Activated T-helper 1 cell treated with Interleukin-2 at 50 U/mL for 16 hours (primary cell): Measurements from ENCODE around the gene EHD3.

Experiments used
- DNase-seq: peaks from one replicate; pipeline ENCODE4 v3.0.0-alpha.2; 2020; ENCODE audit warnings: low read depth

EHD3 gene

GRCh38 chr2:31213601-31214443 is 20.1 kb upstream of the EHD3 start:
- no peak for DNase-seq

GRCh38 chr2:31214444-31214915 is 19.5 kb upstream of the EHD3 start:
- no peak for DNase-seq

- DNase-seq = no peak
These were observed 17.2 kb upstream of the EHD3 start for GRCh38 chr2:31216734-31217133.

DNA sequence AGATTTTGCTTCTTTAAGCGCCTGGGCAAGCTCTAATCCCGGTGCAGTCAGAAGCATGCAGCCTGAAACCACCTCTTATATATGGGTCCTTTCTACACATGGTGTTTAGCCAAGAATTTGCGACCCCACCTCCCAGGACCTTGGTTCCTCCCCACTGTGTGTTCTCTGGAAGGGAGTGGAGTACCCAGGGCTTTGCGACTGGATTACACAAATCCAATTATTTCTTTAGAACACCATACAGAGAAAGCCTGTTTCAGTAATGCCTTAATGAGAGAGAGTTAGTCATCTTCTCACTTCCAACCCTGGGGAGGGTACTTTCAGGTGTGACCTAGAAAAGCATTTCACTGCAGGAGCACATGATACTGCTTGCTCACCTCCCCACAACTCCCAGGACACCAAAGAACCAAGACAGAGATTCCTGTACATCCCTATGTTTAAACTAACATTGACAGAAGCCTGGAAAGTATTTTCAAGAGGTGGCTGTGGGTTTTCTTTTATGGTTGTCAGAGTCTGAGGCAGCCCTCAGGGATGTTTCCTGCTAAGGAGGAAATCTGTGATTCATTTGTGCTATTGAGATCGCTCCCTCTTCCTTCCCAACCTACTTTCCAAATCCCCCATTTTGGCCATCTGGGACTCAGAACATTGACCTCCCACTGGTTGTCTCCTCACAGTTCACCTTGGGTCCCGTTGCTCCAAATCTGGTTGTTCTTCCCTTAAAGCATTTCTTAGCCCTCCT is 16.3 kb upstream of the EHD3 start, which contains the start of gene CAPN14:
Gene CAPN14, minus strand, starts transcription at position 51 of the 736 bp plus-strand sequence. CDS start 12,068 bp downstream, outside the sequence.
- no peak for DNase-seq

DNA sequence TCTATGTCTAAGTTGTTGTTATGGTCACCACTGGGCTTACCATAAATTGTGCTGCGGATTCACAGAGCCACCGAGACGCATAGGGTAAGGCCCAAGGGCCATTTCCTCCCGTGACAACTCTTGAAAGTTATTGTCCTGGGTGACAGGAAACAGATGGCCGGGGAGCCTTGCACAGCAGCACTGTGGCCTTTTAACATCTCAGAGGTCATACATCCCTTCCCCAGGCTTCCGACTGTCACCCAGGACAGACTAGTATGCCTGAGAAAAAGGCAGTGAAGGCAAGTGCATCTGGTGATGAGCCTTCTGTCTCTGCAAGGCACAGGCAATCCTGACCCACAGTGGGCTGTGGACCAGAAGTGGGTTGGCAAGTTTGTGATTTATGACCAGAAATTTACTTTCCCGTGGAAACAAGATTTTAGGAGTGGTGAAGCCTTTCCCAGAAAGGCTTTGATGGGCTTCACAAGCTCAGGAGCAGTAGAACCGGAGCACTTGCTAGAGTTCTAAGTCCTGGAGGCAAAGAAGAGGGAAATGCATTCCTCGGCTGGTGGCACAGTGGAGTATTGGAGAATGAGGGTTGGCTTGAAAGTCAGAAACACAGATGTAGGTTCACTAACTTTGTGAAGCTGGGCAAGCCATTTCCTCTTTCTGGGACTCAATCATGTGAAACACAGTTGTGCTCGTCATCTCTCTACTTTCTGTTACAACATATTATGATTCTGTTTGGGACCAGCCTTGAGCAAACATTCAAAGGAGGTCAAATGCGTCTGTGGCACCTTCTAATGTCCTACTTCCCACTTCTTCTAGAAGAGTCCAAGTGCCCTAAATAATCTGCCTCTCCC is 14.6 kb upstream of the EHD3 start:
- DNase-seq = no peak

GRCh38 chr2:31221544-31221943 is 12.4 kb upstream of the EHD3 start:
- no peak for DNase-seq

DNA sequence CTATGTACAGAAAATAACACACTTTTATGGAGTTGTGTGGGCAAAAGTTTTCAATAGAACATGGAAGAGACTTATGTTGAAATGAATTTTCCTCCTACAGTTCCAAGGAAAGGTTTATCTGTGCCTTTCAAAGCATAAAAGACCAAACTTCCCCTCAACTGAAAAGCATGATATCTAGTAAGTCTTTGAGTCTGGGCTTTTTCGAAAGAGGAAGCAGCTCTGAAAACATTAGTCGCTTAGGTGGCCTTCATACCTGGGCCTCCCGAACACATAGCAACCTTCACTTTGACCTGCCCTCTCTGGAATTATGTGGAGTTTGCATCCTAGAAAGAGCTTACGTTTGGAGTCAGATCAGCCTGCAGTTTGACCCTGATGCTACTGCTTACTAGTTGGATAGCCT is 11.9 kb upstream of the EHD3 start:
- DNase-seq = no peak

- DNase-seq = no peak
These were observed 10.9 kb upstream of the EHD3 start for GRCh38 chr2:31223026-31223425.

- no peak for DNase-seq
These were observed 10.2 kb upstream of the EHD3 start for GRCh38 chr2:31223749-31224148.

DNA sequence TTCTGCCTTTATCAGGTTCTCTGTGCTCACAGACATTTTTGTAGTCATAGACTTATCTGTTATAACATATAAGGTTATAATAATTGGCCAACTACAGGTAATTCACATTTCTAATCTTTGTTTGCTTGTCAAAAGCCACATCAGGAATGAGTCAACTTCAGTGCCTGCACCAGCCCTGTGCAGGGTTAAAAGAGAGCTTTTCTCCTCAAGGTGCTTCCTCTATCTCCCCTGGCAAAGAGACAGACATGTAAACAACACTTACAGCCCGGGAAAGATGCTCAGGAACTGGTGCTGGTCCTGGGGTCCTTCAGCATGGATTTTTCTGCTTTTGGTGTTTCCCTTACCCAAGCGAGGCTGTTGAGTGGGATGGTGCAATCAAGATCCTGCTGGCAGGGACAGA is 7.7 kb upstream of the EHD3 start:
- no peak for DNase-seq

DNA sequence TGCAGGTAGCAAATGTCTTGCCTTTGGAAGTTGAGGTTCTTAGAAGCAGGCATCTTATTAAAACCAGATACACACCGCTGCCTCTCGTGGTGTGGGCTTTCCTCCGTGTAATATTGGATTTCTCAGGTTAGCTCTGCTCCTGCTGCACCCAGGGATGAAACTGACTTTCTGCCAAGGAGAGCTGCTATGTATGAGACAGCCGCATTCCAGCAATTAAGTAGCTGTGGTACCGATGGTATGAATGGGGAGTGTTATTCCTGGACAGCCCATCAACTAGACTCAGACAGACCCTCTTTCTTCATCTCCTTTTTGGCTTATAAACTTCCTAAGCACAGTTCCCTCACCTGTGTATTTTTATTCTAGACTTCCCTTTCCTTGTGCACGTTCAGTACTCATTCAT is 6.8 kb upstream of the EHD3 start:
- DNase-seq = no peak

DNA sequence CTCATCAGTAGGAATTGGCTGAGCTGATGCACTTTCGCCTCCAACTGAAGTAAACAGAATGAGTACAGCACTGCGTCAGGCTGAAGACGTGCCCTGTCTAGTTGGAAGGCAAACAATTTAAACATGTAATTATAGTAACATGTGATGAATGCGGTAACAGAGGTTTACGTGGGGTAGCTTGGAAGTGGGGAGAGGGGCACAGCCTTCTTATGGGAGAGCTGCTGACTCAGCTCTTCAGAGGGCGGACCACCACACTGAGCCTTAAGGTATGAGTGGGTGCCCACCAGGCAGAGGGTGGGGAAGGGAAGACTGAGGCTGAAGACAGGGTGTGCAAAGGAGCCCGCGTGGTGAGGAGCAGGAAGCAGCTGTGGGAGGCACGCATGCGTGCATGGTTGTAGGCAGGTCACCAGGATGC is 6.2 kb upstream of the EHD3 start:
- DNase-seq = no peak

- no peak for DNase-seq
These were observed 5.2 kb upstream of the EHD3 start for GRCh38 chr2:31228717-31229116.

- DNase-seq = no peak
These were observed 3.2 kb upstream of the EHD3 start for GRCh38 chr2:31230751-31231150.

DNA sequence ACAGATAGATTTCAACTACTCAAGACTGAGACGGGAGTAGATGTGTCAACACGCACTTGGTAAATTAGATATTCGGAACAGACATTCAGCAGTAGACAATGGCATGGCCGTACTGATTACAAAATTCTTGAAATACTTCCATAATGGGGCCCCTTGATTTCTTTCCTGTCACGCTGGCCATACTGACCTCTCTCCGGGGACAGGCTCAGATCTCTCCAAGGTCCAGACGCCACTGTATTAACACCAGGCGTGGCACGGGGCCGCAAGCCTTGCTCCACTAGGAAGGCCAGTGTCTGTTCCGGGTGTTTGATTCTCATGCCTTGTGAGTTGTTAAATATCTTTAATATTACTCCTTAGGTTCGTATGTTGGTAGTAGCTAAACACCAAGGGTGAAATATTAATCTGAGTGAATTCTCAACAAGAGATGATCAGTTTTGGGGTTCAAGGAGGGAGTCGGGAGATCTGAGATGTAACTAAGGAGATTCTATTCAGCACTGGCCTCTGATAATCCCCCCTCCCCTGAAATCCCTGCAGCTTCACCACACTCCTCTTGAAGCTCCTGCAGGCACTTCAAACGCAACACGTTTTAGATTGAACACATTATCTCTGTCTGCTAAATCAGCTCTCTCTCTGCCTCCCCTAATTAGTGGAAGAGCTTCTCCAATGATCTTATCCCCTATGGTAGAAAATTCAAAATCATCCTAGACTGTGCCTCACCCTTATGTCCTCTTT is 2.2 kb upstream of the EHD3 start:
- DNase-seq = no peak

- no peak for DNase-seq
These were observed 1.4 kb upstream of the EHD3 start for GRCh38 chr2:31232586-31232985.

DNA sequence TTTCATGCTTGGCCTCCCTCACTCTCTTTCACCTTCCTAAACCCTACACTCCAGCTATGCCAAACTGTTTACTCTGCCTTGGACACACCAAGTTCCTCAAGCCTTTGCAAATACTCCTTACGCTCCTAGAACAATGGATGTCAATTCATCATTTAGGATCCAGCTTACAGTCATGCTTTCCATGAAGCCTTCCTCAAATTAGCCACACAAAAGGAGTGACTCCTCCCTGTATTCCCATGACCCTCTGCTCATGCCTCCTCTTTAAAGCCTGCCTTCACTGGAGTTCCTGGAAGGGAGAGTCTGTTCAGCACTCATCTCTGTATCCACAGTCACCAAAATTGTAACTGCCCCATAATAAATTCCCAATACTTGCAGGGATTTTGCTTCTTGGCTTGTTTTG is 721 bp upstream of the EHD3 start:
- DNase-seq = no peak

- DNase-seq = no peak
These were observed 941 bp downstream of the EHD3 start for GRCh38 chr2:31234683-31235503.

DNA sequence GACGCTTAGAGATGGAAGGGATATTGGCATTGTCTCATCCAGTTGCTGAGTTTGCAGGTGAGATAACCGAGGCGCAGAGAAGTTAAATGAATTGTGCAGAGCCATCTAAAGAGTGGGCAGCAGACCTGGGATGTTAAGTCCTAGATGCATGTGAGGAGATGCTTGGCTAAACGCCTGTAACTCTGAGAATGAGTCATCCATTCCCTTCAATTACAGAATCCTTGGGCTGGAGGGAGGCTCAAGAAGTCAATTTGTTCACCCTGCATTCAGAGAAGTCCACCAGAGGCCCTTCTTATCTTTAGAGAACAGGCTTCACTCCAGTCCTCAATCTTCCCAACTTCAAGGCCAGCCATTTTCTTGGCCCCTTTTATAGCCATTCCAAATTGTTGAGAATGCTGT is 1.6 kb downstream of the EHD3 start:
- DNase-seq = no peak

DNA sequence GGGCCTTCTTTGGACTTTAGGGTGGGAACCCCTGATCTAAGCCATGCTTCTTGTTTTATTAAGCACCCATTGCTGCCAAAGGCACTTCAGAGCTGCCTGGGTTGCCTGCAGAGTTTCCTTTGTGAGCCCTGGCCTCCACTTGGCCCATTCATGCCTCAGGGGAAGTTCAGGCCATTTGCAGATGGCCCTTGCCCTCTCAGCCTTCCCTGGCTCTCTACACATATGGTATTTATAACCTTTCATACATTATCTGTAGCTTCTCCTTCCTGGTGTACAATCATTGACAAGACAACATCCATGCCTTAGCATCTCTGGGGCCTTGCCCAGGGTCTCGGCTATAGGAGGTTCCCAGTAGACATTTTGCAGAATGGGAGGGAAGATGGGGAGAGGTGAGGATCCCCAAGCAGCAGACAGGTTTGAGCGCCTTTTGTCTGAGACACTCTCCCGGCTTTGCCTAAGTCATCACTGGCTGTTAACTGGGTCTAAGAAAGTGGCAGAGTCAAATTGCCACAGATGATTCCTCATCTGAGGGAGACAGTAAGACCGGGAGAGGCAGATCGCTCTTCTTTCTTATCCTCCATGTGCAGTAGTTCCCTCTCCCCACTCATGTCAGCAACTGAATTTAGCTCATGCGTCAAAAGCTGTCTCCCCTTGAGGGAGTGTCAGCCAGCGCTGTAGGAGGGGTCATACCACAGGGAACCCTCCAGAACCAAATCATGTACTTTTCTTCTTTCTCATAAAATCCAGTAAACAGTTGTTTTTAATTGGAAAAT is 2.7 kb downstream of the EHD3 start:
- no peak for DNase-seq
